HepG2 (cell line): ENCODE results near the gene FAM184B. TPM values are rescaled to one million over a fixed set of nuclear protein-coding genes. Genes with fewer than 3 reads are reported as not detected.

ENCODE experiments used
- ATAC-seq: fragments of 200-7000 bp; cut with Tn5 transposase; 3 replicates; pipeline ENCODE4 v1.9.1; 2020; ENCODE audit warnings: mild to moderate bottlenecking, moderate library complexity
- BruUV-seq: library from RNA; stranded (reverse); fragments of 400-500 nt; replicated peaks from 2 replicates; lab custom pipeline; 2021; lab: Mats Ljungman, UMichigan
- CTCF ChIA-PET: fragments of 300-600 bp; formaldehyde crosslinking; extraction: SDS; loops from one replicate; lab custom pipeline; 2021; ENCODE audit warnings: low total read pairs, inconsistent platforms, low intra/inter-chr PET ratio; lab: Yijun Ruan, JAX
- POLR2A ChIA-PET: fragments of 350-600 bp; sonication (Branson Sonifier 250); formaldehyde crosslinking; loops from one replicate; lab custom pipeline; 2020; ENCODE audit warnings: antibody characterized with exemption, inconsistent platforms; lab: Yijun Ruan, JAX
- DNase-seq: peaks from one replicate; pipeline ENCODE4 v3.0.0-alpha.2; 2015; ENCODE audit warnings: low spot score
- FAIRE-seq: peaks from 3 replicates; lab custom pipeline; 2011; peaks lifted over from hg19 to GRCh38; lab: Jason Lieb, UNC
- H2AFZ ChIP-seq: one replicate; pipeline ENCODE4 v1.6.1; 2011; ENCODE audit warnings: low read length, inconsistent platforms
- H3K27ac ChIP-seq: fragments of 300-600 bp; 3 replicates; pipeline ENCODE4 v1.8.0; 2011; ENCODE audit warnings: mixed run types, mild to moderate bottlenecking, mixed read lengths, low read length, inconsistent platforms; ENCODE audit not compliant: insufficient read depth; ENCODE audit errors: extremely low read length
- H3K27me3 ChIP-seq, 2 experiments: fragments of 200-600 bp in 1 of 2; 2 replicates in 1 of 2; 3 replicates in 1 of 2; pipeline versions ENCODE4 v1.6.0 to v1.8.0; 2011; ENCODE audit warnings: low read length in 2 of 2, mild to moderate bottlenecking in 2 of 2, moderate library complexity in 2 of 2, inconsistent platforms in 1 of 2; ENCODE audit not compliant: insufficient read depth in 2 of 2, control insufficient read depth in 1 of 2
- H3K36me3 ChIP-seq, 2 experiments: fragments of 200-600 bp in 1 of 2; replicated peaks in 1 of 2; 2 replicates in 1 of 2; 3 replicates in 1 of 2; pipeline versions ENCODE4 v1.5.1 to v1.8.0; 2011; ENCODE audit warnings: low read length in 2 of 2, inconsistent platforms in 1 of 2; ENCODE audit not compliant: insufficient read depth in 2 of 2, control insufficient read depth in 1 of 2
- H3K4me1 ChIP-seq: 2 replicates; pipeline ENCODE4 v1.5.1; 2012; ENCODE audit warnings: low read length, inconsistent platforms; ENCODE audit not compliant: insufficient read depth
- H3K4me2 ChIP-seq: 2 replicates; pipeline ENCODE4 v1.6.0; 2011; ENCODE audit warnings: low read depth, low read length, inconsistent platforms
- H3K4me3 ChIP-seq, 3 experiments: fragments of 200-600 bp in 1 of 3; sonication (generic), shearing (Covaris generic) in 1 of 3; replicated peaks in 1 of 3; 2 replicates each; pipeline ENCODE4 v1.5.1; 2011 to 2016; ENCODE audit warnings: low read length in 3 of 3, inconsistent platforms in 2 of 3, low read depth in 2 of 3, mild to moderate bottlenecking in 2 of 3, control low read depth in 1 of 3, mixed read lengths in 1 of 3; ENCODE audit not compliant: insufficient read depth in 1 of 3
- H3K79me2 ChIP-seq: one replicate; pipeline ENCODE4 v1.6.1; 2011; ENCODE audit warnings: low read length, inconsistent platforms; ENCODE audit not compliant: insufficient read depth
- H3K9ac ChIP-seq: 2 replicates; pipeline ENCODE4 v1.6.0; 2011; ENCODE audit warnings: mild to moderate bottlenecking, low read depth, low read length, inconsistent platforms; ENCODE audit not compliant: insufficient read depth
- H3K9me3 ChIP-seq: 2 replicates; pipeline ENCODE4 v1.5.1; 2012; ENCODE audit warnings: mild to moderate bottlenecking, low read length
- H4K20me1 ChIP-seq: 2 replicates; pipeline ENCODE4 v1.6.0; 2011; ENCODE audit warnings: inconsistent platforms, mild to moderate bottlenecking, low read length, moderate library complexity; ENCODE audit not compliant: insufficient read depth
- MLLT10 ChIP-seq: sonication (generic); formaldehyde crosslinking; IDR thresholded peaks from 2 replicates; pipeline ENCODE4 v1.4.0; 2020; ENCODE audit warnings: missing genetic modification reagents
- MYC ChIP-seq: sonication (generic); formaldehyde crosslinking; IDR thresholded peaks from 2 replicates; pipeline ENCODE4 v1.9.0; 2021; ENCODE audit warnings: missing genetic modification reagents, borderline replicate concordance
- MYPOP ChIP-seq: sonication (generic); formaldehyde crosslinking; IDR thresholded peaks from 2 replicates; pipeline ENCODE4 v1.8.1; 2023; ENCODE audit warnings: mild to moderate bottlenecking, moderate library complexity, missing genetic modification reagents
- PAX8 ChIP-seq: sonication (generic); formaldehyde crosslinking; IDR thresholded peaks from 2 replicates; pipeline ENCODE4 v1.8.0; 2022; ENCODE audit warnings: mild to moderate bottlenecking, missing genetic modification reagents, borderline replicate concordance
- TCF12 ChIP-seq, 2 experiments: fragments of 450-650 bp in 1 of 2; sonication (generic) in 1 of 2; formaldehyde crosslinking in 1 of 2; IDR thresholded peaks; 2 replicates each; pipeline versions ENCODE4 v1.6.1 to v1.8.0; 2017 to 2022; ENCODE audit warnings: antibody characterized with exemption in 1 of 2, mild to moderate bottlenecking in 1 of 2, missing genetic modification reagents in 1 of 2, moderate library complexity in 1 of 2
- ZFX ChIP-seq: sonication (generic); formaldehyde crosslinking; IDR thresholded peaks from 2 replicates; pipeline ENCODE4 v1.4.0; 2020; ENCODE audit warnings: mild to moderate bottlenecking, low read depth, missing genetic modification reagents, moderate library complexity
- ZNF253 ChIP-seq: sonication (generic); formaldehyde crosslinking; IDR thresholded peaks from 2 replicates; pipeline ENCODE4 v1.8.0; 2022; ENCODE audit warnings: mild to moderate bottlenecking, missing genetic modification reagents, borderline replicate concordance
- ZNF432 ChIP-seq: sonication (generic); formaldehyde crosslinking; IDR thresholded peaks from 2 replicates; pipeline ENCODE4 v1.5.0; 2020; ENCODE audit warnings: missing genetic modification reagents, mild to moderate bottlenecking, borderline replicate concordance
- ZNF652 ChIP-seq: IDR thresholded peaks from 2 replicates; pipeline ENCODE4 v1.6.1; 2016; ENCODE audit warnings: low read depth, borderline replicate concordance
- WGBS: methylation state at CpG from one replicate; pipeline ENCODE4 v1.1.6; 2017; ENCODE audit warnings: low lambda C conversion rate; 5-methylcytosine and 5-hydroxymethylcytosine counted together
- in situ Hi-C: cut with HindIII; loops from 2 replicates; pipeline ENCODE4 v1.10.0; 2017; ENCODE audit warnings: low pct_unique_long_range_greater_than_20kb; ENCODE audit not compliant: extremely low pct_ligation_motif_present
- intact Hi-C: fragments of 100-400 bp; cut with micrococcal nuclease; formaldehyde crosslinking; loops from one replicate; pipeline ENCODE4 v1.10.0; 2022; ENCODE audit not compliant: unreplicated experiment
- polyA plus RNA-seq, 8 experiments: library from polyadenylated mRNA; depleted of rRNA in 3 of 8; stranded (reverse) in 7 of 8; unstranded in 1 of 8; fragments of >200 nt; fragmentation: Illumina TruSeq in 4 of 8; extraction: Trizol in 4 of 8; gene quantifications; 2 replicates each; pipeline versions ENCODE4 v1.2.1 to v1.2.3, GENCODE V29; 2011 to 2016; ENCODE audit warnings: low read depth in 4 of 8, missing spikeins in 1 of 8, mixed read lengths in 1 of 8; ENCODE audit not compliant: insufficient read depth in 1 of 8
- total RNA-seq, 5 experiments: library from RNA; depleted of rRNA; stranded (reverse); fragments of >200 nt; fragmentation: Illumina TruSeq; extraction: Trizol; gene quantifications; 2 replicates each; pipeline ENCODE4 v1.2.3, GENCODE V29; 2016; ENCODE audit warnings: low read depth in 1 of 5

Gene FAM184B
- total and polyA plus RNA-seq, 2 of the 13 experiments (the other 11 are each of a cell fraction or from before 2014, with no cell fraction given): not detected

- H3K27me3 ChIP-seq: no peaks in the 10 kb centered on the region; a peak in 1 of 5 replicates
- in situ Hi-C loops: loop anchor here (10.0 kb wide), 2 partner anchors 211 to 551 kb away; partner anchors contain the start of gene LCORL
- H3K4me2 ChIP-seq: no peak overlapping the region
- no peak overlapping the region for H3K4me3 ChIP-seq
- ChIA-PET POLR2A (no interaction called here), CTCF (no interaction called here)
- H3K4me1 ChIP-seq: peaks cover 18% of the 10 kb centered on the region
- no peak overlapping the region for H2AFZ ChIP-seq
- BruUV-seq: no TSS peak
- peaks cover 2 to 28% of the 10 kb centered on the region in 2 experiments; a peak in 3 of 5 replicates for H3K36me3 ChIP-seq
- H3K9me3 ChIP-seq: no peaks in the 10 kb centered on the region
- no peak overlapping the region for H3K27ac ChIP-seq
- intact Hi-C loops: no loop called here
- peaks cover 63% of the 10 kb centered on the region for H3K79me2 ChIP-seq
- WGBS: 96% methylated on average over 3 of the region's 3 CpGs
- FAIRE-seq (no peak), DNase-seq (no peak), ATAC-seq (no peak)
- H3K9ac ChIP-seq: no peak overlapping the region
- H4K20me1 ChIP-seq: peaks cover 12% of the 10 kb centered on the region
- no peak for TF ChIP-seq ZNF432
- TF ChIP-seq MYPOP (CRISPR knock-in tag): no peak
- TF ChIP-seq MYC (CRISPR knock-in tag): no peak
- TF ChIP-seq ZFX: no peak
- no peak for TF ChIP-seq MLLT10
- no peak for TF ChIP-seq TCF12 (IDR thresholded peaks at IDR 0.05)
- TF ChIP-seq TCF12 (CRISPR knock-in tag; IDR thresholded peaks at IDR 0.05): no peak
- no peak for TF ChIP-seq PAX8 (CRISPR knock-in tag)
- TF ChIP-seq ZNF253: no peak
- no peak for TF ChIP-seq ZNF652 (CRISPR knock-in tag)
Observed at GRCh38 chr4:17814140-17814539, 32.7 kb upstream of the FAM184B start.
